ENCODE data around the gene FAP.

DNA sequence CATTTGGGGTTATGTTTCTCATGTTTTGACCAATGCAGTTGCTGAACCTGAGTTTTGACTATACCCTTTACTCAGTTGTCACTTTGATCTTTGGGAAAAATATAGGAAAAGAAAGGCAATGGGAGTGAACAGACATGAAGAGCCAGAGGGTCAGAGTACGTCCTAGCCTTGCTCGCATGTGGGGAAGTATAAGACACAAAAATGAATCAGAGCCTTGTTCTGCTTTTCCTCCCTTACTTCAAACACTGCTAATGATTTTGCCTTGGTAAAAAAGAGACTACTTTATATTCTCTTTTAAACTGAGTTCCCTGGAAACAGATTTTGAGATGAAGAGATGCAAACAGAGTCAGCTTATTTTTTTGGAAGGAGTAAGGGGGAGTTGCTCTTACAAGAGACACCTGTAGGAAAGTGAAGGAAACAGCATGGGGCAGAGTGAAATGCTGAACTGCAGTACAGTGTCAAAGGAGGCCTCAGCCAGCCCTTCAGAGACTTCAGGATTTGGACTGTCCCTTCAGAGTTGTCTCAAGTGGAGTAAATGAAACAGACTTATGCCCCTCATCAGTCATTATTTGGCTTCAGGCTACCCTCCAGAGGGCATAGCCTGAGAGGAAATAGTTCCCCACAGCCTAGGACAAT lies 11.1 kb upstream of the FAP start:
- TF ChIP-seq, protein P1, sequence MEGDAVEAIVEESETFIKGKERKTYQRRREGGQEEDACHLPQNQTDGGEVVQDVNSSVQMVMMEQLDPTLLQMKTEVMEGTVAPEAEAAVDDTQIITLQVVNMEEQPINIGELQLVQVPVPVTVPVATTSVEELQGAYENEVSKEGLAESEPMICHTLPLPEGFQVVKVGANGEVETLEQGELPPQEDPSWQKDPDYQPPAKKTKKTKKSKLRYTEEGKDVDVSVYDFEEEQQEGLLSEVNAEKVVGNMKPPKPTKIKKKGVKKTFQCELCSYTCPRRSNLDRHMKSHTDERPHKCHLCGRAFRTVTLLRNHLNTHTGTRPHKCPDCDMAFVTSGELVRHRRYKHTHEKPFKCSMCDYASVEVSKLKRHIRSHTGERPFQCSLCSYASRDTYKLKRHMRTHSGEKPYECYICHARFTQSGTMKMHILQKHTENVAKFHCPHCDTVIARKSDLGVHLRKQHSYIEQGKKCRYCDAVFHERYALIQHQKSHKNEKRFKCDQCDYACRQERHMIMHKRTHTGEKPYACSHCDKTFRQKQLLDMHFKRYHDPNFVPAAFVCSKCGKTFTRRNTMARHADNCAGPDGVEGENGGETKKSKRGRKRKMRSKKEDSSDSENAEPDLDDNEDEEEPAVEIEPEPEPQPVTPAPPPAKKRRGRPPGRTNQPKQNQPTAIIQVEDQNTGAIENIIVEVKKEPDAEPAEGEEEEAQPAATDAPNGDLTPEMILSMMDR (tag by site-specific recombination; IDR thresholded peaks at IDR 0.05), result no peak
- no peak for TF ChIP-seq OVOL3 (tag by site-specific recombination; IDR thresholded peaks at IDR 0.05)
- TF ChIP-seq SP2 (tag by site-specific recombination; IDR thresholded peaks at IDR 0.05), result no peak
- TF ChIP-seq GLIS1 (tag by site-specific recombination; IDR thresholded peaks at IDR 0.05), result no peak
- TF ChIP-seq BCL11A (tag by site-specific recombination; IDR thresholded peaks at IDR 0.05; ENCODE audit: low read depth), result no peak
- TF ChIP-seq ZNF664 (tag by site-specific recombination; IDR thresholded peaks at IDR 0.05), result no peak
- TF ChIP-seq ZNF843 (tag by site-specific recombination; IDR thresholded peaks at IDR 0.05), result no peak
- TF ChIP-seq, protein P2, sequence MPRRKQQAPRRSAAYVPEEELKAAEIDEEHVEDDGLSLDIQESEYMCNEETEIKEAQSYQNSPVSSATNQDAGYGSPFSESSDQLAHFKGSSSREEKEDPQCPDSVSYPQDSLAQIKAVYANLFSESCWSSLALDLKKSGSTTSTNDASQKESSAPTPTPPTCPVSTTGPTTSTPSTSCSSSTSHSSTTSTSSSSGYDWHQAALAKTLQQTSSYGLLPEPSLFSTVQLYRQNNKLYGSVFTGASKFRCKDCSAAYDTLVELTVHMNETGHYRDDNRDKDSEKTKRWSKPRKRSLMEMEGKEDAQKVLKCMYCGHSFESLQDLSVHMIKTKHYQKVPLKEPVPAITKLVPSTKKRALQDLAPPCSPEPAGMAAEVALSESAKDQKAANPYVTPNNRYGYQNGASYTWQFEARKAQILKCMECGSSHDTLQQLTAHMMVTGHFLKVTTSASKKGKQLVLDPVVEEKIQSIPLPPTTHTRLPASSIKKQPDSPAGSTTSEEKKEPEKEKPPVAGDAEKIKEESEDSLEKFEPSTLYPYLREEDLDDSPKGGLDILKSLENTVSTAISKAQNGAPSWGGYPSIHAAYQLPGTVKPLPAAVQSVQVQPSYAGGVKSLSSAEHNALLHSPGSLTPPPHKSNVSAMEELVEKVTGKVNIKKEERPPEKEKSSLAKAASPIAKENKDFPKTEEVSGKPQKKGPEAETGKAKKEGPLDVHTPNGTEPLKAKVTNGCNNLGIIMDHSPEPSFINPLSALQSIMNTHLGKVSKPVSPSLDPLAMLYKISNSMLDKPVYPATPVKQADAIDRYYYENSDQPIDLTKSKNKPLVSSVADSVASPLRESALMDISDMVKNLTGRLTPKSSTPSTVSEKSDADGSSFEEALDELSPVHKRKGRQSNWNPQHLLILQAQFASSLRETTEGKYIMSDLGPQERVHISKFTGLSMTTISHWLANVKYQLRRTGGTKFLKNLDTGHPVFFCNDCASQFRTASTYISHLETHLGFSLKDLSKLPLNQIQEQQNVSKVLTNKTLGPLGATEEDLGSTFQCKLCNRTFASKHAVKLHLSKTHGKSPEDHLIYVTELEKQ (tag by site-specific recombination; IDR thresholded peaks at IDR 0.05; ENCODE audit: borderline replicate concordance), result no peak
- no peak for TF ChIP-seq ZNF549 (tag by site-specific recombination; IDR thresholded peaks at IDR 0.05)
- no peak for TF ChIP-seq ZNF366 (tag by site-specific recombination; conservative IDR thresholded peaks at IDR 0.05)
- TF ChIP-seq YY1 (tag by site-specific recombination; IDR thresholded peaks at IDR 0.05), result no peak

Measured in HEK293 (cell line).